Upper lobe of left lung (tissue), 4 donors: ENCODE data around the gene CELSR1.

Experiments used
- EP300 ChIP-seq, 4 donors: sonication (generic); formaldehyde crosslinking; IDR thresholded peaks; one replicate each; pipeline ENCODE4 v1.5.1; 2017; ENCODE audit warnings: antibody characterized with exemption in 4 of 4, control low read depth in 2 of 4
- POLR2A ChIP-seq, 4 donors: fragments of 450-650 bp; IDR thresholded peaks; one replicate each; pipeline ENCODE4 v1.5.1; 2016 to 2017; ENCODE audit warnings: antibody characterized with exemption in 4 of 4, mild to moderate bottlenecking in 2 of 4
- POLR2AphosphoS5 ChIP-seq, 2 donors: sonication (generic); formaldehyde crosslinking; IDR thresholded peaks; one replicate each; pipeline ENCODE4 v1.5.1; 2017; ENCODE audit warnings: antibody characterized with exemption in 2 of 2
- TF ChIP-seq, protein P1 (sequence below), 6 experiments: fragments of 450-650 bp in 4 of 6; fragments of 200-600 bp in 2 of 6; sonication (generic) in 2 of 6; IDR thresholded peaks; one replicate each; pipeline ENCODE4 v1.5.1; 2016 to 2019; ENCODE audit warnings: antibody characterized with exemption in 6 of 6

DNA sequence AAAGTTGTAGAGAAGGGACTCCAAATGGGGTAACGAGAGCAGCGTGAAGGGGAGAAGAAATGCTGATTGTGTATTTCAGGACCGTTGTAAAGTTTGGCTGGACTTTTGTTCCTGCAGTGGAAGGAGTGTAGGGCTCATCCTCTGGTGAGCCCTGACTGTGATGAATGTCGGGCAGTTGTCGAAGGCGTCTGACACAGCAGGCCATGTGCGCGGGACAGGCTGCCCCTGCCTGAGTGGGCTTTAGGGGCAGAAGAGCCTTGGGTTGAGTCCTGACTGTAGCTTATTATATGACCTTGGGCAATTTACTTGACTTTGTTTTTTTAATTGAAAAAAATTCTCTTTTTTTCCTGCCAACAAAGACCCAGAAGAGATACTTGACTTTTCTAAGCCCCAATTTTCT, 198.8 kb downstream of the CELSR1 start:
- TF ChIP-seq, protein P1, sequence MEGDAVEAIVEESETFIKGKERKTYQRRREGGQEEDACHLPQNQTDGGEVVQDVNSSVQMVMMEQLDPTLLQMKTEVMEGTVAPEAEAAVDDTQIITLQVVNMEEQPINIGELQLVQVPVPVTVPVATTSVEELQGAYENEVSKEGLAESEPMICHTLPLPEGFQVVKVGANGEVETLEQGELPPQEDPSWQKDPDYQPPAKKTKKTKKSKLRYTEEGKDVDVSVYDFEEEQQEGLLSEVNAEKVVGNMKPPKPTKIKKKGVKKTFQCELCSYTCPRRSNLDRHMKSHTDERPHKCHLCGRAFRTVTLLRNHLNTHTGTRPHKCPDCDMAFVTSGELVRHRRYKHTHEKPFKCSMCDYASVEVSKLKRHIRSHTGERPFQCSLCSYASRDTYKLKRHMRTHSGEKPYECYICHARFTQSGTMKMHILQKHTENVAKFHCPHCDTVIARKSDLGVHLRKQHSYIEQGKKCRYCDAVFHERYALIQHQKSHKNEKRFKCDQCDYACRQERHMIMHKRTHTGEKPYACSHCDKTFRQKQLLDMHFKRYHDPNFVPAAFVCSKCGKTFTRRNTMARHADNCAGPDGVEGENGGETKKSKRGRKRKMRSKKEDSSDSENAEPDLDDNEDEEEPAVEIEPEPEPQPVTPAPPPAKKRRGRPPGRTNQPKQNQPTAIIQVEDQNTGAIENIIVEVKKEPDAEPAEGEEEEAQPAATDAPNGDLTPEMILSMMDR (IDR thresholded peaks at IDR 0.05) = no peak
- TF ChIP-seq POLR2A (IDR thresholded peaks at IDR 0.05) (no peak), POLR2AphosphoS5 (IDR thresholded peaks at IDR 0.05) (no peak), EP300 (IDR thresholded peaks at IDR 0.05) (no peak)
